HepG2 (cell line): ENCODE data around the gene TRAP1. TPM values are rescaled to one million over a fixed set of nuclear protein-coding genes. Genes with fewer than 3 reads are reported as not detected.

Source experiments
- AHR ChIP-seq: IDR thresholded peaks from 2 replicates; pipeline ENCODE4 v1.6.1; 2018; ENCODE audit warnings: missing genetic modification reagents, missing compliant biosample characterization
- ARID3A ChIP-seq: IDR thresholded peaks from 2 replicates; pipeline ENCODE4 v1.6.1; 2012; ENCODE audit warnings: low read depth, low read length, improper control_type of control experiment
- FOXA3 ChIP-seq: IDR thresholded peaks from 2 replicates; pipeline ENCODE4 v1.6.1; 2016; ENCODE audit warnings: missing genetic modification reagents, missing compliant biosample characterization
- NFRKB ChIP-seq: fragments of 450-650 bp; IDR thresholded peaks from 2 replicates; pipeline ENCODE4 v1.6.1; 2017
- NR1H2 ChIP-seq: sonication (generic); formaldehyde crosslinking; IDR thresholded peaks from 2 replicates; pipeline ENCODE4 v1.8.1; 2022; ENCODE audit warnings: low read depth, missing genetic modification reagents, borderline replicate concordance
- SNAI1 ChIP-seq: sonication (generic); formaldehyde crosslinking; IDR thresholded peaks from 2 replicates; pipeline ENCODE4 v1.5.0; 2020; ENCODE audit warnings: mild to moderate bottlenecking, missing genetic modification reagents, borderline replicate concordance
- SNAPC5 ChIP-seq: sonication (generic); formaldehyde crosslinking; IDR thresholded peaks from 2 replicates; pipeline ENCODE4 v1.8.1; 2023; ENCODE audit warnings: mild to moderate bottlenecking, missing genetic modification reagents, borderline replicate concordance
- SP1 ChIP-seq, 2 experiments: fragments of 450-650 bp in 1 of 2; sonication (generic) in 1 of 2; formaldehyde crosslinking in 1 of 2; IDR thresholded peaks; 2 replicates each; pipeline versions ENCODE4 v1.4.0 to v1.6.1; 2016 to 2020; ENCODE audit warnings: missing genetic modification reagents in 1 of 2
- SP2 ChIP-seq: sonication (generic); formaldehyde crosslinking; IDR thresholded peaks from 2 replicates; pipeline ENCODE4 v1.5.1; 2020; ENCODE audit warnings: mild to moderate bottlenecking, missing genetic modification reagents
- SRF ChIP-seq: IDR thresholded peaks from 2 replicates; pipeline ENCODE4 v1.6.1; 2011; ENCODE audit warnings: mild to moderate bottlenecking, low read depth, low read length, moderate library complexity
- TSC22D2 ChIP-seq: sonication (generic); formaldehyde crosslinking; IDR thresholded peaks from 2 replicates; pipeline ENCODE4 v1.5.1; 2020; ENCODE audit warnings: missing genetic modification reagents, mild to moderate bottlenecking, borderline replicate concordance
- ZNF205 ChIP-seq: IDR thresholded peaks from 2 replicates; pipeline ENCODE4 v1.6.1; 2018; ENCODE audit warnings: missing biosample characterization, missing genetic modification reagents
- ZNF276 ChIP-seq: sonication (generic); formaldehyde crosslinking; IDR thresholded peaks from 2 replicates; pipeline ENCODE4 v1.4.0; 2020; ENCODE audit warnings: mild to moderate bottlenecking, low read depth, missing genetic modification reagents
- ZNF512 ChIP-seq: sonication (generic); formaldehyde crosslinking; IDR thresholded peaks from 2 replicates; pipeline ENCODE4 v1.4.0; 2020; ENCODE audit warnings: mild to moderate bottlenecking, missing genetic modification reagents
- ZNF605 ChIP-seq: sonication (generic); formaldehyde crosslinking; IDR thresholded peaks from 2 replicates; pipeline ENCODE4 v1.8.0; 2022; ENCODE audit warnings: mild to moderate bottlenecking, missing genetic modification reagents
- ZNF670 ChIP-seq: sonication (generic); formaldehyde crosslinking; IDR thresholded peaks from 2 replicates; pipeline ENCODE4 v1.8.0; 2022; ENCODE audit warnings: mild to moderate bottlenecking, missing genetic modification reagents, borderline replicate concordance
- ZNF672 ChIP-seq: sonication (generic); formaldehyde crosslinking; IDR thresholded peaks from 2 replicates; pipeline ENCODE4 v1.8.1; 2022; ENCODE audit warnings: missing genetic modification reagents
- ZNF746 ChIP-seq: sonication (generic); formaldehyde crosslinking; IDR thresholded peaks from 2 replicates; pipeline ENCODE4 v1.8.0; 2022; ENCODE audit warnings: mild to moderate bottlenecking, missing genetic modification reagents
- ZSCAN20 ChIP-seq: sonication (generic); formaldehyde crosslinking; IDR thresholded peaks from 2 replicates; pipeline ENCODE4 v1.4.0; 2020; ENCODE audit warnings: missing genetic modification reagents, mild to moderate bottlenecking, borderline replicate concordance
- polyA plus RNA-seq, 8 experiments: library from polyadenylated mRNA; depleted of rRNA in 3 of 8; stranded (reverse) in 7 of 8; unstranded in 1 of 8; fragments of >200 nt; fragmentation: Illumina TruSeq in 4 of 8; extraction: Trizol in 4 of 8; gene quantifications; 2 replicates each; pipeline versions ENCODE4 v1.2.1 to v1.2.3, GENCODE V29; 2011 to 2016; ENCODE audit warnings: low read depth in 4 of 8, missing spikeins in 1 of 8, mixed read lengths in 1 of 8; ENCODE audit not compliant: insufficient read depth in 1 of 8
- total RNA-seq, 5 experiments: library from RNA; depleted of rRNA; stranded (reverse); fragments of >200 nt; fragmentation: Illumina TruSeq; extraction: Trizol; gene quantifications; 2 replicates each; pipeline ENCODE4 v1.2.3, GENCODE V29; 2016; ENCODE audit warnings: low read depth in 1 of 5
- TF ChIP-seq, protein P1 (sequence below): sonication (generic); formaldehyde crosslinking; conservative IDR thresholded peaks from 2 replicates; pipeline ENCODE4 v1.4.0; 2020; ENCODE audit warnings: missing genetic modification reagents
- TF ChIP-seq, protein P2 (sequence below): sonication (generic); formaldehyde crosslinking; IDR thresholded peaks from 2 replicates; pipeline ENCODE4 v1.9.0; 2022; ENCODE audit warnings: missing genetic modification reagents, mild to moderate bottlenecking, borderline replicate concordance

TRAP1 gene
- total and polyA plus RNA-seq, 2 of the 13 experiments (the other 11 are each of a cell fraction or from before 2014, with no cell fraction given): 127 to 240 TPM

DNA sequence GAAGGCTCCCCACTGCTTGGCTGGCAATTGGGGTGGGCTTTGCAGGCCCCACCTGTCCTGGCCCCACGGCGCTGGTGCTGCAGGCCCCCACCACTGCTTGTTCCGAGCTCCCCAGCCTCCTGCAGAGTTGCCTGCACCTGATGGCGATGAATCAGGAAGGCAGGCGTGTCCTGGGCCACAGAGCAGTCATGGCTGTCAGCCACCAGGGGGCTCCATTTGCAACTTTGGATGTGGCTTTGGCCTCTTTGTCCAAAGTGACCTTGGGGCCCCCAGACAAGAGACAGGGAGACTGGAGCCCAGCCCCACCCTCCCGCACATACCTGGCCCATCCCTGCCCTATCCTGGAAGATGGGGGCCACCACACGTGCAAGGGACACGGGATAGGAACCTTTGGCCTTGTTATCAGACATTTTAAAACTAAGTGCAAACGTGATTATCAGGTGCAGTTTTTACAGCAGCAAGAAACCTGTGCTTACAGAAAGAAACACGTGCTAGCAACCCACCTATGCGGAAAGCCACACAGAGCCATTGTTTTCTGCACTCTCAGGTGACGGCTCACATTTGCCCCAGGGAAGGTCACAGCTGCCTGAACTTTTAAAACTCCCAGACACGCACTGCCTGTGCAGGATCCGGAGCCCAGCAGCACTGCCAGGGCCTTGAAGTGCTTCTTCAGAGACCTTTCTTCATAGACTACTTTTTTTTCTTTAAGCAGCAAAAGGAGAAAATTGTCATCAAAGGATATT, 62.9 kb downstream of the TRAP1 start, which contains the start of gene DNASE1 (continued):
- TF ChIP-seq ZNF276 (CRISPR knock-in tag): no peak
- TF ChIP-seq, protein P1, sequence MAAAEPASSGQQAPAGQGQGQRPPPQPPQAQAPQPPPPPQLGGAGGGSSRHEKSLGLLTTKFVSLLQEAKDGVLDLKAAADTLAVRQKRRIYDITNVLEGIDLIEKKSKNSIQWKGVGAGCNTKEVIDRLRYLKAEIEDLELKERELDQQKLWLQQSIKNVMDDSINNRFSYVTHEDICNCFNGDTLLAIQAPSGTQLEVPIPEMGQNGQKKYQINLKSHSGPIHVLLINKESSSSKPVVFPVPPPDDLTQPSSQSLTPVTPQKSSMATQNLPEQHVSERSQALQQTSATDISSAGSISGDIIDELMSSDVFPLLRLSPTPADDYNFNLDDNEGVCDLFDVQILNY: no peak
- TF ChIP-seq ZNF670 (CRISPR knock-in tag): no peak
- no peak for TF ChIP-seq ZNF746 (CRISPR knock-in tag)
- no peak for TF ChIP-seq NFRKB
- TF ChIP-seq ARID3A: no peak
- TF ChIP-seq ZNF672: no peak
- no peak for TF ChIP-seq SNAPC5 (CRISPR knock-in tag)
- TF ChIP-seq SP2 (CRISPR knock-in tag): no peak
- TF ChIP-seq ZNF205 (CRISPR knock-in tag): no peak
- TF ChIP-seq SP1 (IDR thresholded peaks at IDR 0.05): no peak
- no peak for TF ChIP-seq SP1 (CRISPR knock-in tag; IDR thresholded peaks at IDR 0.05)
- peak; percentile 41 for TF ChIP-seq FOXA3
- TF ChIP-seq ZNF512 (CRISPR knock-in tag): no peak
- no peak for TF ChIP-seq NR1H2 (CRISPR knock-in tag)
- TF ChIP-seq, protein P2, sequence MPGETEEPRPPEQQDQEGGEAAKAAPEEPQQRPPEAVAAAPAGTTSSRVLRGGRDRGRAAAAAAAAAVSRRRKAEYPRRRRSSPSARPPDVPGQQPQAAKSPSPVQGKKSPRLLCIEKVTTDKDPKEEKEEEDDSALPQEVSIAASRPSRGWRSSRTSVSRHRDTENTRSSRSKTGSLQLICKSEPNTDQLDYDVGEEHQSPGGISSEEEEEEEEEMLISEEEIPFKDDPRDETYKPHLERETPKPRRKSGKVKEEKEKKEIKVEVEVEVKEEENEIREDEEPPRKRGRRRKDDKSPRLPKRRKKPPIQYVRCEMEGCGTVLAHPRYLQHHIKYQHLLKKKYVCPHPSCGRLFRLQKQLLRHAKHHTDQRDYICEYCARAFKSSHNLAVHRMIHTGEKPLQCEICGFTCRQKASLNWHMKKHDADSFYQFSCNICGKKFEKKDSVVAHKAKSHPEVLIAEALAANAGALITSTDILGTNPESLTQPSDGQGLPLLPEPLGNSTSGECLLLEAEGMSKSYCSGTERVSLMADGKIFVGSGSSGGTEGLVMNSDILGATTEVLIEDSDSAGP (CRISPR knock-in tag): peak; percentile 69; the same call in 1 of the 2 replicates
- no peak for TF ChIP-seq SRF
- TF ChIP-seq TSC22D2 (CRISPR knock-in tag): no peak
- TF ChIP-seq ZNF605 (CRISPR knock-in tag): no peak; the same call in 1 of the 2 replicates
- no peak for TF ChIP-seq ZSCAN20
- no peak for TF ChIP-seq SNAI1 (CRISPR knock-in tag)
- no peak for TF ChIP-seq AHR (CRISPR knock-in tag)
